Neural cell (in vitro differentiated cells): ENCODE measurements around the gene PBRM1. TPM values are rescaled to one million over a fixed set of nuclear protein-coding genes. Genes with fewer than 3 reads are reported as not detected.

Experiments used
- H2AFZ ChIP-seq: fragments of 200-600, 300-800 bp; sonication (generic), shearing (Covaris generic); 2 replicates; pipeline ENCODE4 v1.6.0; 2014; ENCODE audit warnings: low read depth, mild to moderate bottlenecking, antibody characterized with exemption, low read length, moderate library complexity
- H3F3A ChIP-seq: fragments of 200-600 bp; shearing (Covaris generic); 2 replicates; pipeline ENCODE4 v1.6.1; 2016; ENCODE audit warnings: mild to moderate bottlenecking, moderate library complexity, mixed read lengths, antibody characterized with exemption, low read length; ENCODE audit not compliant: insufficient read depth, poor library complexity, severe bottlenecking
- H3K27ac ChIP-seq: fragments of 200-600, 300-800 bp; sonication (generic), shearing (Covaris generic); 2 replicates; pipeline ENCODE4 v1.5.1; 2014; ENCODE audit warnings: mild to moderate bottlenecking, low read length, moderate library complexity
- H3K27me3 ChIP-seq: fragments of 300-800, 200-600 bp; sonication (generic), shearing (Covaris generic); 2 replicates; pipeline ENCODE4 v1.6.0; 2014; ENCODE audit warnings: mild to moderate bottlenecking, low read depth, low read length, moderate library complexity; ENCODE audit not compliant: insufficient read depth
- H3K36me3 ChIP-seq: fragments of 300-800, 200-600 bp; sonication (generic), shearing (Covaris generic); 2 replicates; pipeline ENCODE4 v1.5.1; 2014; ENCODE audit warnings: mild to moderate bottlenecking, antibody characterized with exemption, low read length, moderate library complexity; ENCODE audit not compliant: insufficient read depth
- H3K4me2 ChIP-seq: fragments of 300-800, 200-600 bp; sonication (generic), shearing (Covaris generic); 2 replicates; pipeline ENCODE4 v1.6.0; 2014; ENCODE audit warnings: mild to moderate bottlenecking, low read length
- H3K4me3 ChIP-seq: fragments of 300-800, 200-600 bp; sonication (generic), shearing (Covaris generic); 2 replicates; pipeline ENCODE4 v1.5.1; 2014; ENCODE audit warnings: mild to moderate bottlenecking, low read length, moderate library complexity
- H3K79me2 ChIP-seq: fragments of 200-600 bp; shearing (Covaris generic); replicated peaks from 2 replicates; pipeline ENCODE4 v1.6.0; 2014; ENCODE audit warnings: mild to moderate bottlenecking, low read length, moderate library complexity; ENCODE audit not compliant: insufficient read depth
- H3K9ac ChIP-seq: fragments of 300-800, 200-600 bp; sonication (generic), shearing (Covaris generic); 2 replicates; pipeline ENCODE4 v1.6.1; 2016; ENCODE audit warnings: mild to moderate bottlenecking, low read length, mixed read lengths
- H3K9me2 ChIP-seq: fragments of 200-600 bp; shearing (Covaris generic); 2 replicates; pipeline ENCODE4 v1.6.1; 2016; ENCODE audit warnings: mild to moderate bottlenecking, low read length, mixed read lengths; ENCODE audit not compliant: insufficient read depth
- H3K9me3 ChIP-seq: fragments of 200-600, 300-800 bp; sonication (generic), shearing (Covaris generic); 2 replicates; pipeline ENCODE4 v1.6.1; 2016; ENCODE audit warnings: mild to moderate bottlenecking, mixed run types, low read length, moderate library complexity, mixed read lengths
- H4K20me1 ChIP-seq: fragments of 200-600 bp; shearing (Covaris generic); 2 replicates; pipeline ENCODE4 v1.6.1; 2016; ENCODE audit warnings: mild to moderate bottlenecking, mixed run types; ENCODE audit not compliant: insufficient read depth
- CTCF ChIP-seq: fragments of 450-650 bp; IDR thresholded peaks from 2 replicates; pipeline ENCODE4 v1.5.1; 2014; ENCODE audit warnings: antibody characterized with exemption, mild to moderate bottlenecking, moderate library complexity; ENCODE audit not compliant: poor library complexity, severe bottlenecking
- EP300 ChIP-seq: fragments of 450-650 bp; conservative IDR thresholded peaks from 2 replicates; pipeline ENCODE4 v1.6.1; 2014; ENCODE audit warnings: antibody characterized with exemption, mild to moderate bottlenecking, moderate library complexity; ENCODE audit not compliant: poor library complexity, severe bottlenecking
- EZH2 ChIP-seq: fragments of 200-600, 300-800 bp; shearing (Covaris generic), sonication (generic); IDR thresholded peaks from 2 replicates; pipeline ENCODE4 v1.6.1; 2014; ENCODE audit warnings: antibody characterized with exemption, low read length, borderline replicate concordance, mild to moderate bottlenecking; ENCODE audit not compliant: insufficient read depth, poor library complexity, severe bottlenecking
- MXI1 ChIP-seq: fragments of 450-650 bp; conservative IDR thresholded peaks from 2 replicates; pipeline ENCODE4 v1.6.1; 2014; ENCODE audit warnings: antibody characterized with exemption, mild to moderate bottlenecking; ENCODE audit not compliant: poor library complexity, severe bottlenecking
- POLR2AphosphoS5 ChIP-seq: IDR thresholded peaks from 2 replicates; pipeline ENCODE4 v1.6.1; 2012
- RAD21 ChIP-seq: fragments of 450-650 bp; conservative IDR thresholded peaks from 2 replicates; pipeline ENCODE4 v1.6.1; 2014; ENCODE audit warnings: antibody characterized with exemption, mild to moderate bottlenecking, moderate library complexity
- REST ChIP-seq: IDR thresholded peaks from 2 replicates; pipeline ENCODE4 v1.6.1; 2012; ENCODE audit warnings: borderline replicate concordance
- SMC3 ChIP-seq: fragments of 450-650 bp; conservative IDR thresholded peaks from 2 replicates; pipeline ENCODE4 v1.6.1; 2014; ENCODE audit warnings: antibody characterized with exemption, mild to moderate bottlenecking, moderate library complexity; ENCODE audit not compliant: poor library complexity
- TAF1 ChIP-seq: IDR thresholded peaks from 2 replicates; pipeline ENCODE4 v1.6.1; 2012; ENCODE audit warnings: low read depth
- polyA plus RNA-seq: library from polyadenylated mRNA; depleted of rRNA; stranded (reverse); fragments of >200 nt; gene quantifications from 2 replicates; pipeline ENCODE4 v1.2.3, GENCODE V29; 2014

Gene PBRM1
- polyA plus RNA-seq, 1 donor from 2014 or later: 66.6 TPM

DNA sequence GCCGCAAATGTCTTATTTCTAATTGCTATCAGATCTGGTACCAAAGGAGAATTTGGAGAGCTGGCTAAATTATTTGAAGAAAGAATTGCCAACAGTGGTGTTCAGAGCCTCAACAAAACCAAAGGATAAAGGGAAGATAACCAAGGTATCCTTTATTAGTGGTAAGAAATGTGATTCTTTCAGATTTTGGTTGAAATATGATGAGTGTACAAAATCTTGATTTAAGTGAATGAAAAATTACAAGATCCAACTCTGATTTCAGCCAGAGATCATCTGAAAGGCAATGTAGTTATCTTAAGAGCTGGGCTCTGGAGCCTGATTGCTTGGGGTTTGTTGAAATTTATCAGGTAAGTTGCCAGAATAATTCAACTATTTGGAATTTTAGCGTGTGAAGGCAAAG, 4.8 kb upstream of the PBRM1 start (continued):
- no peak for TF ChIP-seq CTCF
- TF ChIP-seq TAF1: no peak
- no peak for TF ChIP-seq EP300

GRCh38 chr3:52689151-52689550, 3.4 kb upstream of the PBRM1 start:
- no peak overlapping the region for H3K4me3 ChIP-seq
- no peak overlapping the region for H3K9ac ChIP-seq
- H3K79me2 ChIP-seq: peaks cover 27% of the 10 kb centered on the region

More at GRCh38 chr3:52689151-52689550, 3.4 kb upstream of the PBRM1 start:
- no peak overlapping the region for H3K27ac ChIP-seq
- no peaks in the 10 kb centered on the region for H4K20me1 ChIP-seq
- no peaks in the 10 kb centered on the region for H3K9me3 ChIP-seq
- peaks cover 4% of the 10 kb centered on the region for H3K36me3 ChIP-seq
- H3F3A ChIP-seq: no peaks in the 10 kb centered on the region
- no peaks in the 10 kb centered on the region for H3K27me3 ChIP-seq
- TF ChIP-seq SMC3: no peak
- no peak for TF ChIP-seq TAF1
- TF ChIP-seq REST: no peak
- TF ChIP-seq EP300: no peak
- no peak for TF ChIP-seq MXI1
- TF ChIP-seq RAD21: no peak
- TF ChIP-seq EZH2: no peak
- no peak for TF ChIP-seq CTCF
- TF ChIP-seq POLR2AphosphoS5: no peak
- no peak overlapping the region for H3K4me2 ChIP-seq
- no peak overlapping the region for H2AFZ ChIP-seq
- no peaks in the 10 kb centered on the region for H3K9me2 ChIP-seq
